BLaER1 treated with 17β-estradiol and CSF1 and Interleukin-3, amounts not matched to agents 10 nM and 100 nM (cell line): Measurements from ENCODE around the gene RARG.

Experiments
- H3K27ac ChIP-seq, 11 experiments: shearing (Covaris generic); formaldehyde crosslinking; 2 replicates each; pipeline ENCODE4 v1.8.1; 2022
- H3K27me3 ChIP-seq, 11 experiments: shearing (Covaris generic); formaldehyde crosslinking; 2 replicates each; pipeline ENCODE4 v1.8.1; 2022
- H3K36me3 ChIP-seq, 11 experiments: shearing (Covaris generic); formaldehyde crosslinking; 2 replicates each; pipeline ENCODE4 v1.8.1; 2022
- H3K4me1 ChIP-seq, 10 experiments: shearing (Covaris generic); formaldehyde crosslinking; 2 replicates each; pipeline ENCODE4 v1.8.1; 2022
- H3K4me2 ChIP-seq, 11 experiments: shearing (Covaris generic); formaldehyde crosslinking; 2 replicates each; pipeline ENCODE4 v1.8.1; 2022
- H3K4me3 ChIP-seq, 10 experiments: shearing (Covaris generic); formaldehyde crosslinking; 2 replicates each; pipeline ENCODE4 v1.8.1; 2022
- H3K9ac ChIP-seq, 11 experiments: shearing (Covaris generic); formaldehyde crosslinking; 2 replicates each; pipeline ENCODE4 v1.8.1; 2022
- H3K9me3 ChIP-seq, 11 experiments: shearing (Covaris generic); formaldehyde crosslinking; replicated peaks in 1 of 11; 2 replicates each; pipeline ENCODE4 v1.8.1; 2022
- H4K20me1 ChIP-seq, 11 experiments: shearing (Covaris generic); formaldehyde crosslinking; 2 replicates each; pipeline ENCODE4 v1.8.1; 2022
- Cebpa-rat ChIP-seq, 11 experiments: shearing (Covaris generic); IDR thresholded peaks; 2 replicates each; pipeline ENCODE4 v1.8.1; 2022

RARG gene

GRCh38 chr12:53195516-53196420, 36.2 kb downstream of the RARG start:
- Histone ChIP-seq H3K27me3 (no peaks in the 10 kb centered on the region), H3K9ac (no peak overlapping the region), H3K36me3 (peaks cover 16 to 78% (median 37%) of the 10 kb centered on the region in 11 experiments), H3K9me3 (no peaks in the 10 kb centered on the region), H3K27ac (no peak overlapping the region), H3K4me2 (no peak overlapping the region), H4K20me1 (peaks cover 0 to 50% (median 4%) of the 10 kb centered on the region in 11 experiments; a peak in 8 of 22 replicates), H3K4me1 (peaks cover 30 to 43% (median 36%) of the 10 kb centered on the region in 10 experiments), H3K4me3 (no peak overlapping the region)
- TF ChIP-seq Cebpa-rat (IDR thresholded peaks at IDR 0.05), result no peak

GRCh38 chr12:53194973-53195372, 37.0 kb downstream of the RARG start:
- Histone ChIP-seq H3K4me3 (no peak overlapping the region), H4K20me1 (peaks cover 0 to 50% (median 5%) of the 10 kb centered on the region in 11 experiments; a peak in 12 of 22 replicates), H3K4me2 (no peak overlapping the region), H3K4me1 (peaks cover 22 to 37% (median 33%) of the 10 kb centered on the region in 10 experiments), H3K9me3 (no peaks in the 10 kb centered on the region), H3K27ac (no peak overlapping the region), H3K27me3 (no peaks in the 10 kb centered on the region), H3K9ac (no peak overlapping the region), H3K36me3 (peaks cover 16 to 83% (median 41%) of the 10 kb centered on the region in 11 experiments)
- TF ChIP-seq Cebpa-rat (IDR thresholded peaks at IDR 0.05), result no peak

- no peaks in the 10 kb centered on the region for H3K9me3 ChIP-seq
- peaks cover 0 to 48% (median 6%) of the 10 kb centered on the region in 11 experiments; a peak in 11 of 22 replicates for H4K20me1 ChIP-seq
- H3K4me3 ChIP-seq, result no peak overlapping the region
- H3K27ac ChIP-seq, result no peak overlapping the region
- H3K4me1 ChIP-seq, result peaks cover 16 to 36% (median 31%) of the 10 kb centered on the region in 10 experiments
- H3K4me2 ChIP-seq, result no peak overlapping the region
- no peaks in the 10 kb centered on the region for H3K27me3 ChIP-seq
- no peak overlapping the region for H3K9ac ChIP-seq
- peaks cover 16 to 83% (median 41%) of the 10 kb centered on the region in 11 experiments for H3K36me3 ChIP-seq
- TF ChIP-seq Cebpa-rat (IDR thresholded peaks at IDR 0.05), result no peak
Measured at GRCh38 chr12:53193985-53194716, 37.9 kb downstream of the RARG start.

- Histone ChIP-seq H3K9me3 (no peaks in the 10 kb centered on the region), H3K4me1 (peaks cover 15 to 30% (median 21%) of the 10 kb centered on the region in 10 experiments), H3K36me3 (peaks cover 27 to 94% (median 52%) of the 10 kb centered on the region in 11 experiments), H3K27me3 (no peaks in the 10 kb centered on the region), H4K20me1 (peaks cover 0 to 50% (median 13%) of the 10 kb centered on the region in 11 experiments; a peak in 13 of 22 replicates), H3K4me2 (no peak overlapping the region), H3K27ac (no peak overlapping the region), H3K9ac (no peak overlapping the region), H3K4me3 (no peak overlapping the region)
- no peak for TF ChIP-seq Cebpa-rat (IDR thresholded peaks at IDR 0.05)
Measured at GRCh38 chr12:53193040-53193439, 39.0 kb downstream of the RARG start.

- Histone ChIP-seq H3K9me3 (no peaks in the 10 kb centered on the region), H4K20me1 (peaks cover 0 to 54% (median 14%) of the 10 kb centered on the region in 11 experiments; a peak in 13 of 22 replicates)
- no peak for TF ChIP-seq Cebpa-rat (IDR thresholded peaks at IDR 0.05)
Measured at GRCh38 chr12:53192531-53193021, 39.4 kb downstream of the RARG start.

GRCh38 chr12:53191885-53192530, 40.0 kb downstream of the RARG start:
- no peak for TF ChIP-seq Cebpa-rat (IDR thresholded peaks at IDR 0.05)
- Histone ChIP-seq H3K36me3 (peaks cover 37 to 94% (median 54%) of the 10 kb centered on the region in 11 experiments), H3K4me1 (peaks cover 9 to 21% (median 16%) of the 10 kb centered on the region in 10 experiments; a peak in 17 of 20 replicates), H3K9ac (no peak overlapping the region), H3K27me3 (no peaks in the 10 kb centered on the region), H3K4me2 (no peak overlapping the region), H3K4me3 (no peak overlapping the region), H4K20me1 (peaks cover 0 to 60% (median 18%) of the 10 kb centered on the region in 11 experiments; a peak in 13 of 22 replicates), H3K27ac (peak overlapping the region in 1 of 11 experiments; percentile 13; a peak in 1 of 22 replicates), H3K9me3 (no peaks in the 10 kb centered on the region)

More at GRCh38 chr12:53192531-53193021, 39.4 kb downstream of the RARG start:
- no peak overlapping the region for H3K4me3 ChIP-seq
- H3K9ac ChIP-seq, result no peak overlapping the region
- no peak overlapping the region for H3K4me2 ChIP-seq
- no peaks in the 10 kb centered on the region for H3K27me3 ChIP-seq
- no peak overlapping the region for H3K27ac ChIP-seq
- peaks cover 10 to 26% (median 17%) of the 10 kb centered on the region in 10 experiments; a peak in 19 of 20 replicates for H3K4me1 ChIP-seq
- peaks cover 31 to 94% (median 54%) of the 10 kb centered on the region in 11 experiments for H3K36me3 ChIP-seq

GRCh38 chr12:53191096-53191884, 40.7 kb downstream of the RARG start:
- Histone ChIP-seq H3K4me1 (peaks cover 9 to 21% (median 16%) of the 10 kb centered on the region in 10 experiments; a peak in 17 of 20 replicates), H3K27ac (peak overlapping the region in 1 of 11 experiments; percentile 13; a peak in 1 of 22 replicates), H3K27me3 (no peaks in the 10 kb centered on the region), H3K4me3 (no peak overlapping the region), H4K20me1 (peaks cover 0 to 63% (median 23%) of the 10 kb centered on the region in 11 experiments; a peak in 14 of 22 replicates), H3K36me3 (peaks cover 44 to 94% (median 57%) of the 10 kb centered on the region in 11 experiments), H3K9ac (no peak overlapping the region), H3K9me3 (no peaks in the 10 kb centered on the region), H3K4me2 (no peak overlapping the region)
- no peak for TF ChIP-seq Cebpa-rat (IDR thresholded peaks at IDR 0.05)
